ENCODE data around the gene SDHA.

Gene SDHA
- 8.9 to 20.8 (median 14.8) reads per million in 17 experiments for total RNA-seq

DNA sequence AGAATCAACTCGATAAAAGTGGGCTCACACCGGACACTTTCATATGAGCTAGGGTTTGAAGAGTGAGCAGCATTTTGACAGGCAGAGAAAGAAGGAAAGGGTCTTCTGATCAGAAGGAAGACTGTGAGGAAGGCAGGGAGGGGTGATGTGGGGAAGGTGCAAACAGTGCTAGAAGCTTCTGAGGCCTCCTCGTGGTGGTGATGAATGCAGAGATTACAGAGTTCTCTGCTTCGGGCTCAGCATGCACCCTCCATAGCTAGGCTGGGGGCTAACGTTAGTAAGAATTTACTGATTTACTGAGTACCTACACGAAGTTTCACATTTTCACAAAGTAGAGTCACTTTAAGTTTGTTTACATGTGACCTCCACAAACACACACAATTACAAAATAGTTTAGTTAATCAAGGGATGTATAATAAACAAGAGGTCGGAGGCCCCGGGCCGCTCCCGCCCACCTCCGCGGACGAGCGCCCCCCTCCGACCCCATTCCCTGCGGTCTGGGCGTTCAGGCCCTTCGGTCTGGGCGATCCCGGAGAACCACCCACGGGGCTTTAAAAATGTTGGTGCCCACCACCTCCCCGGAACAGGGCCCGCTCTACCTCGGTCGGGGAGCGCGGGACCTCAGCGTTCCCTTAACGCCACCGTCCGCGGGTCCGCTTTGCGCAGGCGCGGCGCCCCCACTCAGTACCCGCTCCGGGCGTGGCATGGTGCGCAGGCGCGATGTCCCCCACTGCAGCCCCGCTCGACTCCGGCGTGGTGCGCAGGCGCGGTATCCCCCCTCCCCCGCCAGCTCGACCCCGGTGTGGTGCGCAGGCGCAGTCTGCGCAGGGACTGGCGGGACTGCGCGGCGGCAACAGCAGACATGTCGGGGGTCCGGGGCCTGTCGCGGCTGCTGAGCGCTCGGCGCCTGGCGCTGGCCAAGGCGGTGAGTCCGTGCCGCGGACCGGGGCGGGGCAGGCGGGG lies at the start of gene SDHA, which contains the start of gene CCDC127:
Gene SDHA (plus strand): TSS at position 827 of the 963 bp plus-strand sequence. CDS start 36 bp downstream, at position 863.
Gene CCDC127 (minus strand): TSS at position 660 of the 963 bp plus-strand sequence. CDS start 1,304 bp downstream, outside the sequence.
- DNase-seq, result peak; percentile 97 to 99 (median 98)

DNA sequence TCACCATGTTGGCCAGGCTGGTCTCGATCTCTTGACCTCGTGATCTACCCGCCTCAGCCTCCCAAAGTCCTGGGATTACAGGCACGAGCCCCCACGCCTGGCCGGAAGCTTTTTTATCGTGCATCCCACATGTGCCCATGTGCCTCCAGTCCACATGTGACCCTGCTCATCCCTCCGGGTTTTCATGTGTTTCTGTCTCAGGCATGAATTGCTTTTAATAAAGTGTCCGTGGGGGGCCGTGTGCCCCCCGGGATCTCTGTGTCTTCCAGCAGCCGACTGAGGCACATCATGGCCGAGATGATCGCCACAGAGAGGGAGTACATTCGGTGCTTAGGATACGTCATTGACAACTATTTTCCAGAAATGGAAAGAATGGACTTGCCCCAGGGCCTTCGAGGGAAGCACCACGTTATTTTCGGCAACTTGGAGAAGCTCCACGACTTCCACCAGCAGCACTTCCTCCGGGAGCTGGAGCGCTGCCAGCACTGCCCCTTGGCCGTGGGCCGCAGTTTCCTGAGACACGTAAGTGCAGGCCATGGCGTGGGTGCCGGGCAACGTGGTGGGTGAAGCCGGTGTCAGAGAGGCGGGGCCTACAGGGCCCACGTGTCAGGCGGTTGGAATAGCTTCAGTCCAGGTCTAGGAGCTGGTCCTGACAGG lies 48.9 kb upstream of the SDHA start:
- DNase-seq, result peak; percentile 35 to 74 (median 58)

DNA sequence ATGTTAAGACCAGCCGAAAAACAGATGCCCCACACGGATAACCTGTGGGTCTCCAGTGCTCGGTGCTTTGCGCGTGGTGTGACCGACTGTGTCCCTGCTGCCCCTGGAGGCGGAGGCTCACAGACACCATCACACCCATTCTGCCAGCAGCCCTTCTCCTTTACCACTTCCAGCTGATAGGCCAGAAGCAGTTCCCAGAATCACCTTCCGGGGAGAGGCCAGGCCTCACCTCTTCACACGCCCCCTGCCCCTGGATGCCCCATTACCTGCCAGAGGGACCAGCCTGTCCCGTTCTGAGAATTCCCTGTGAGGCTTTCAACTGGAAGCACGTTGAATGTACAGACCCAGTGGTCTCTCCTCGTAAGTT lies 48.4 kb upstream of the SDHA start:
- DNase-seq, result no peak

DNA sequence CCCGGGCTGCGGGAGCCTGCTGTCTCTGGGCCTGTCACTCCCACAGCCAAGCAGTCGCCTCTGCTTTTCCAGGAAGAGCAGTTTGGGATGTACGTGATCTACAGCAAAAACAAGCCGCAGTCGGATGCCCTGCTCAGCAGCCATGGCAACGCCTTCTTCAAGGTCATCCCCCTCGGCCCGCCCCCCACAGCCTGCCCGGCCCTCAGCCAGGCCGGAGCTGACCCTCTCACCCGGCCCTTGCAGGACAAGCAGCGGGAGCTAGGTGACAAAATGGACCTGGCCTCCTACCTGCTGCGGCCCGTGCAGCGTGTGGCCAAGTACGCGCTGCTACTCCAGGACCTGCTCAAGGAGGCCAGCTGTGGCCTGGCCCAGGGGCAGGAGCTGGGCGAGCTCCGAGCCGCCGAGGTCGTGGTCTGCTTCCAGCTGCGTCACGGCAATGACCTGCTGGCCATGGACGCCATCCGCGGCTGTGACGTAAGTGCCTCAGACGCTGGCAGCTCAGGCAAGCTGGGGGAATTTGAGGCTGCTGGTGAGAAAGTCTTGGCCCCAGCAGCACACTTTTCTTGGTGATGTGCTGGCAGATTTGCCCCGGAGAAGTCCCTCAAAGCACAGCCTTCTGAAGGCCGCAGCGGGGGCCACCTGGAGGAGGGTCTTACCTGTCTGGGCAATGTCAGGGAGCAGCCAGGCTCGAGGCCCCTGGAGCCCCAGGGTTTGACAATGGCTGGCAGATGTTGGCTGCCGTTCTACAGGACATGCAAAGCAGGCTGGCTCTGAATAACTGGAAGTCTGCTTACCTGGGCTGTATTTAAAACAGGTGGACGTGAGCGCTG lies 46.9 kb upstream of the SDHA start:
- DNase-seq, result no peak

DNA sequence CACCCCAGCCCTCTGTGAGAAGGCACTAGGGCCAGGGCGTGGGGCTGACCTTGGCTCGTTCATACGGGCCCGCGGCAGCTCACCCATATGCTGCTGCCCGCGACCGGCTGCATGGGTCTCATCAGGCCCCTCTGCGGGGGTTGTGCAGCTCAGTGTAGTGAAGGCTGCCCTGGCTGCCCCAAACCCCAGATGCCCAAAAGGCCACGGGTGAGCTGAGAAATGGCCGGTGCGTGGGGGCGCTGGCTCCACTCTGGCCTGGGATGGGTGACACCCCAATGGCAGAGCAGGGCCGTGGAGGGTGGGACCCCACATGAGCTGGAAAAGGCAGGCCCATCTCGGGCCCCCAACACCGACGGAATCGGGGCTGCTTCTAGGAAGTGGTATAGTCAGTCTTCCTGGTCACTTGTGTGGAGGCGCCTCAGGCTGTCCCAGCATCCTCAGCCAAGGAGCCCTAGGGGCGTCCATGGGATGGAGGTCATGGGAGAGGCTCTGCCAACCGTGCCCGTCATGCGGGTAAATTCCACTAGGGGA lies 46.3 kb upstream of the SDHA start:
- no peak for DNase-seq

DNA sequence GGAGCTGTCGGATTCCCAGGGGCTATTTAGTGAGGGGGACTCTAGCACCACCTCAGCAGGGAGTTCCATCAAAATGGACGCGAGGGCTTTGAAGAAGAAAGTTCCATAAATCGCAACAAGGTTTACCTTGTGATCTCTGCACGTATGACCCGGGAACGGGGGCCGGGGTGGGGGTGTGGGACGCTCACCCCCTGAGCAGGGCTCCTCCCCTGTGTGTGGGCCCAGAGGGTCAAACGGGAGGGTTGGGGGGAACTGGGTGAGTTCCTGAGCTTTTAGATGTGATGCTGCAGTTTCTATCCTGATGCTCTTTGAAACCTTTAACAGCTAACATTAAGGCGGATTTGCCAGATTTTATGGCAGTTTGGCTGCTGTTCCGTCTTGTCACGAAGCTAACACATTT lies 45.7 kb upstream of the SDHA start:
- no peak for DNase-seq

DNA sequence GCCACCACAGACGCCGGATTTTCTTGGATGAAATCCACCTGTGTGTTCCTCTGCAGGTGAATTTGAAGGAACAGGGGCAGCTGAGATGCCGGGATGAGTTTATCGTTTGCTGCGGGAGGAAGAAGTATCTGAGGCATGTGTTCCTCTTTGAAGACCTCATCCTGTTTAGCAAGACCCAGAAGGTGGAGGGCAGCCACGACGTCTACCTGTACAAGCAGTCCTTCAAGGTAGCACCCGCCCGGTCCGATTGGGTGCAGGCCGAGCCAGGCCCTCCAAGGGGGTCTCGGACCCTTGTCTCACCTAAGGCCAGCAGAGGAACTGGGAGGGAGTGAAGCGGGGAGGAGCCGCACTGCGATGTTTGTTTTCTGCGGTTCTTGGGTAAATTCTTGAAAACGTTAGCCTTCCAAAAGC lies 45.3 kb upstream of the SDHA start:
- DNase-seq, result no peak

DNA sequence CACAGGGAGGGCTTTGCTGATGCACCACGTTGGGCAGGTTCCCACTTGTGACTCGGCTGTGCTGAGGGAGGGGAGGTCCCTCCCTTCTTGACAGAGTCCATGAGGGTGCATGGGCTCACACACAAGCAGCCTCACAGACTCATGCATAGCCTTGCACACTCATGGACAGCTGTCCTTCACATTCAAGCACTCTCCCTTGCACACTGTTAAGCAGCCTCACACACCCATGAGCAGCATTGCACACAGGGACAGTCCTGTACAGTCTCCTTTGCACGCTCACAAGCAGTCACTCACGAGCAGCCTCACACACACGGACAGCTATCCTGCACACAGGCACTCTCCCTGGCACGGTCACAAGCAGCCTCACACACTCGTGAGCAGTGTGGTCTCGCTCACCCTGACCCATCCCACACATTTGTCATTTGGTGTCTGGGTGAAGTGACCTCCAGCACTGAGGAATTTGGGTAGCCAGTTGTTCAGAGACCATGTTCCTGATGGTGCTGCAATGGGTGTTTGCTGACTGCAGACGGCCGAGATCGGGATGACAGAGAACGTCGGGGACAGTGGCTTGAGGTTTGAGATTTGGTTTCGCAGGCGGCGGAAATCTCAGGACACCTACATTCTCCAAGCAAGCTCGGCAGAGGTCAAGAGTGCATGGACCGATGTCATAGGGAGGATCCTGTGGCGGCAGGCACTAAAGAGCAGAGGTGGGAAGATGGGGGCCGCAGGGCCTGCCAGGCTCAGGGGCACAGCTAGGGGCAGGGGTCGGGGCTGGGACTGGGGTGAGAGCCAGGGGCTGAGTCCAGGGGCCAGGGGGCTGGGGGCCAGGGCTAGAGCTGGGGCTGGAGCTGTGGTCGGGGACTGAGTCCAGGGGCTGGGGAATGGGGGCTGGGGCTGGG lies 44.5 kb upstream of the SDHA start:
- DNase-seq, result no peak

DNA sequence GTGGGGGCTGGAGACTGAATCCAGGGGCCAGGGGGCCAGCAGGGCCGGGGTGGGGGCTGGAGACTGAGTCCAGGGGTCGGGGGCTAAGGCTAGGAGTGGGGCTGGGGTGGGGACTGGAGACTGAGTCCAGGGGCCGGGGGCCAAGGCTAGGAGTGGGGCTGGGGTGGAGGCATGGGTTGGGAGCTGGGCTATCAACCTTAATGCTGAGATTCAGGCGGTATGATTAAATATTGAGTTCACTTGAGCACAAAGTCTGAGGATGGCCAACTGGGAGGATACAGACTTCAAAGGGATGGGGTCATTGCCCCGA lies 43.9 kb upstream of the SDHA start:
- DNase-seq, result no peak

DNA sequence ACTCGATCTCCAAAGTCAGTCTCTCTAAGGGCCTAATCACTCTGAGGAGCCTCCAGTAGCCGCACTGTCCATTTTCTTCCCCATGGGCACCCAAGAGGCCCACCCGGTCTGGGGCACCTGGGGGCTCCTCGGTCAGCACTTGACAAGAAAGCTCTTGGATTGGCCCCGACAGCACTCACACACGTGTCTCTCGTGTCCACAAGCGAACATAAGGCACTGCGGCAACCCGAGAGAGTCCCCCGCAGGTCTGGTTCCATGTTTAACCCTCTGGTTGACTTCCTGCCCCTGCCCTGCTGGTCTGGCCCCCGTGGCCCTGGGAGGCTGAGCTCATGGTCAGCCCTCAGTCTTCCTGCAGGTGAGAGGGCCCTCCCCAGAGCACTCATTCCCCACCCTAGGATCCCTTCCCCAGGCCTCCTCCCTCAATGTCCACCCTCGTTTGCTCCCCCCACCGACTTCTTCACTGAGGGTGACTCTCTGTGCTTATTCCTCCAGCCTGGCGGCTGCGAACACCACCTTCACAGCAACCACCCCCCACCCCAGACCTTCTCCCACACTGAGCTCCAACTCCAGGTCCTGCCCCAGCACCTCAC lies 43.1 kb upstream of the SDHA start:
- no peak for DNase-seq

DNA sequence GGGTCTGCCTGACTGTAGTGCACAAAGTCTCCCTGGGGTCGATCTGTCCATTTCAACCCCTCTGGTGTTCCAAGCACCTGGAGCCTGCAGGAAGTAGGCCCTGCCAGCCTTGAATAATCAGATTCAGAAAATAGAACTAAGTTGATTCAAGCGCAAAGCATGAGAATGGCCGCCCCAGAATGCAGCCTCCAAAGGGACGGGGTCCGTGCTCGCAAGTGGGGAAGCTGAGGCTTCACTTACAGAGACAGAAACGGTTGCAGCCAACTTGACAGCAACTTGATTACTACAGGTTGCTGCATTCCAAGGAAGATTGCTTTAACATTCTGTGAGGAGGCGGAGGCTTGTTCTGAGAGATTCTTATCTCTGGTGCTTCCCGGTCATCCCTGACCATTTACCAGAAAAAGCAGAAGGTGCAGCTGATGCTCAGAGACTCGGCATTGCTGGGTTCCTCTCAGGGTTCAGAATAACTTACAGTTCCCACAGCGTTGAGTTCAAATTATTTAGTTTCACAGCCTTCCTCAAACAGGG lies 41.8 kb upstream of the SDHA start:
- DNase-seq, result no peak

DNA sequence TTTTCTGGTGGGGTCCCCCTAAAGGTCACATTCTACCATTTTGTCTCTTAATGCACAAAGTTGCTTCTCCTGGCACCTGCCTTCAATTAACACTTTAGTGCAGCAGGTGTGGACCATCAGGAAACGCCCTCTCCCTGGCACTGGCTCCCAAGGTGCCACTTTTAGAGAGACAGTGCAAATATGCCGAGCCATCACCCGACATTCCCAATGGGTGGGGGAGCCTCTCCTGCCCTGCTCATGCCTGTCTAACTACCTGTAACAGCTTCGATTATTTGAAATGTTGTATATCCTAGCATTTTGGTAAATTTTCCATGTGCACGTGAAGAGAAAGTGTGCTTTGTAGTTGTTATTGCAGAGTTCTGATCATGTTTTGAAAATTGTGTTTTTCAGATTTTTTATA lies 40.0 kb upstream of the SDHA start:
- no peak for DNase-seq

DNA sequence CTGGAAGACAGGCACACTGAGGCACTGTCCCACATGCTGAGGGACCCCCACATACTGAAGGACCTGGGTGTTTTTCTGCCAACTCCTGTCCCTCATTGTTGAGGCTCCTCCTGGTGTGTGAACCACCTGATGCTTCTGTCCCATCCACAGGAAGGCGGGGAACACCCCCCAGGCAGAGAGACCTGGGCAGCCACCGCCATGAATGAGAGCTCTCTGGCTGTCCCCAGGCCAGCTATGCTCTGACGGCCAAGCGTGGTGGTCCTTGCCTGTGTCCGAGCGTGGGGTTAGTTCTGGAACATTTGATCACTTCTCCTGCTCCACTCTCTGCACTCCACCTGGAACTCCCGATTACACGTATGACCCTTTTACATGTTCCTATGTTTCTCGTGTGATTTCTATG lies 38.7 kb upstream of the SDHA start:
- no peak for DNase-seq

DNA sequence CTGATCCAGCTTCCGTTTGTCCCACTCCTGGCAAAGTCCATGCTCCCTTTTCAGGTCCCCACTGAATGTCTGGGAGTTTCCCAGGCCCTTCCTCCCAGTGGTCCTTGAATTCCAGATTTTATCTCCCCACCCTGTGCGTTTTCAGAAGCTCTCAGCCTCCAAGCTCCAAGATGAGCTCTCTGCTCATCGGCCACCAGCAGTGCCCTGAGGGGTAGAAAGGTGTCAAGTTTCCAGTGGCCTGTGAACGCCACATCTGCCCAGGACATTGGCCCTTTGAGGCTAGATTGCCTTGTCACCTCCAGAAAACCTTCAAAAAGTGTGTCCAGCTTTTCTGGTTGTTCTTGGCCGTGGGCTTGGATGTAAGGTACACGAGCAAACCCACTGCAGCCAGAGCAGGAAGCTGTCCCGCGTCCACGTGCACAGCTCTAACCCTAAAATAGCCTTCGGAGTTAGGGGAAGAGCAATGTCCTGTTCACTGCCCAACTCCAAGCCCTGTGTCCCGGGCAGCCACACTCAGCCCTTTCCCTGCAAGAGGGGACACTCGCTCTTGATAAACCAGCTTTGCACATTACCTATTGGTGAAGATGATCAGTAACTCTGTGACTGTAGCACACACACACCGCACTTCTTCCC lies 37.7 kb upstream of the SDHA start:
- DNase-seq, result no peak

DNA sequence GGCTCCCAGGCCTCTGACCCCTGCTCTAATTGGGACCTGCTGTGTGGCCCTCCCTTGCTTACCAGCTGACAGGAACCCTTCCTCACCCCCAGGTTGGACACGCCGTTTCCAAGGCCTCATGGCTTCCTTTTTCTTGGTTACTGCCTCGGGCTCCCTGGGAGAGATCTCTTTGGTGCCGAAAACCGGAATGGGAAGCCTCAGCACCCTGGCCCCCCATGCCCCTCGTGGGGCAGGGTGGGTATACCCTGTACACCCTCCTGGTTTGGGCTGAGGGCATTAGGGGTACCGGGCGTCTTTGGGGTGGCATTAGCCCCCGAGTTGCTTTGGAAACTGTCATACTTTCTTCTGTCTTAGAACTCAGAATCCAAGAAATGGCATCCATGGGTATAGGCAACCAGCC lies 37.0 kb upstream of the SDHA start:
- DNase-seq, result no peak

DNA sequence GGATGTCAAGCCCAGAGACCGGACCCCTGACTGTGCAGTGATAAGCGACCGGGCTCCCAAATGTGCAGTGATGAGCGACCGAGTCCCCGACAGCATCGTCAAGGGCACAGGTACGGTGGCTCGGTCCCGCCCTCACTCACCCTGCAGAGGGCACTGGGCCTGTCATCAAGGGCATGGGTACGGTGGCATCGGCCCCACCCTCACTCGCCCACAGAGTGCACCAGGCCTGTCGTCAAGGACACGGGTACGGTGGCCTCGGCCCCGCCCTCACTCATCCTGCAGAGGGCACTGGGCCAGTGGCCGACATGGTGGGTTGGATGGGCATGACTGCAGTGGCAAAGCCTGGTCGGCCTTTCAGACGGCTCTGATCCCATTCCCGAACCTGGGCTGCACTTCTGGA lies 36.6 kb upstream of the SDHA start:
- DNase-seq, result no peak

DNA sequence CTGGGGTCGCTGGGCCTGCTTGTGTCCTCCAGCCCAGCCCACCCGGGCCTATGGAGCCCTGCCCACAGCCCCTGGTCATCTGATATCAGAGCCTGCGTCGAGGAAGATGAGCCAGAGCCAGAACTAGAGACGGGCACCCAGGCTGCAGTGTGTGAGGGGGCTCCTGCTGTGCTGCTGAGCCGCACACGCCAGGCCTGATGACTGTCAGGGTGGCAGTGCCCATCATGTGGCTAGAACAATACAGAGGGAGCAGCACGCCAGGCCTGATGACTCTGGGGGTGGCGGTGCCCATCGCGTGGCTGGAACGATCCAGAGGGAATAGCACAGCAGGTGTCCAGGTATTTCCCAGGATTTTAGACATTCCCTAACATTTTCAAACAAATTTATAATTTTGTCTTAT lies 36.0 kb upstream of the SDHA start:
- DNase-seq, result no peak

DNA sequence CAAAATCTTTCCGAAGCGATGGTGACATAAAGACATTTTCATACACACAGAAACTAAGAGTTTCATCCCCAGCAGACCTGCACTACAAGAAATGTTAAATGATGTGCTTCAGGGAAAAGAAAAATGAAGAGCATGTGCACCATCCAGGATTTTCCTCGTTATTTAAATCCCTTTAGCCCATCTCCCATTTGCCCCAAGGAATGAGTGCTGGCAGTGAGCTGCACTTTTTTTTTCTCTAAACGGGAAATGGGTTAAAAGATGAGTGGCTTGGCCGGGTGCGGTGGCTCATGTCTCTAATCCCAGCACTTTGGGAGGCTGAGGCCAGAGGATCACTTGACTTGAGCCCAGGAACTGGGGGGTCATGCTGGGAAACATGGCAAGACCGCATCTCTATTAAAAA lies 33.6 kb upstream of the SDHA start:
- DNase-seq, result no peak

DNA sequence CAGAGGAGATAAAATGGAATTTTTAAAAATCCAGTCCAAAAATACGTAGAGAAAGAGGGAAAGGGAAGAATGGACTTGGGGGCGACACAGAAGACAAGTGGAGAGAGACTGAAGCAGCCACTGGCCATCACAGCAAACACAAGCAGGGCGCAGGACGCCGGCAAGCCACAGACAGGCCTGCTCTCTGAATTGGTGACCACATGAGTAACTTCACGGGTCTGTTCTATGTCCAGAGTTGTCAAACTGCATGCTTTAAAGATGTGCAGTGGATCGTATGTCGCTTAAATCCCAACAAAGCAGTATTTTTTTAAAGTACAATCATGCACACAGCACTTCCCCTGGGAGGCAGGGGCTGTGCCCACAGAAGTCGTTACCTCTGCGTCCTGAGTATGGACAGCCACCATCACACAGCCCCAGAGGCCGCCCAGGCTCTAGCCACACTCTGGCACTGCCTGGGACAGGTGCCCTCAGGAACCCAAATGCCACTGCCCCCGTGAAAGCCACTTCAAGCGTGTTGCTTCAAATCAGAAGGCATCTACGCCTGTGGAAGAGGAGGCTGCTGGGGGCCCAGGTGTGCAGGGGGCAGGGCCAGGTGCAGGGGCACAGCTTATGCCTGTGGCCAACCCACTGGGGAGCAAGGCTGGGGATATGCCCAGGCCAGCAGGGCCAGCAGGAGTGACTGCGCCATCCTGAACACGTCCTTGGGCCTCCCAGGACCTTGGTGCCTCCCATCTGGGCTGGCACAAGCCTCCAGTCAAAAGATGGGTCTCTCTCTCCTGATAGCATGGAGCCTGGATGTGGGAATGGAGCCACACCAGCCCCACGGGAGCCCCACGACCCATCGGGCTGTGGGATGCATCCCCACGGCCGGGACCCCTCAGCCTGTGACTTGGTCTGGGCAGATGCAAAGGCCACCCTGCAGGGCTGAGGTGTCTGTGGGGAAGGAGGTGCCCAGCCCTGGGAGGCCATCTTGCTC lies 32.7 kb upstream of the SDHA start:
- DNase-seq, result no peak

All from suppressor macrophage (primary cell).